H9 (cell line): ENCODE measurements around the gene CARHSP1. TPM values are rescaled to one million over a fixed set of nuclear protein-coding genes. Genes with fewer than 3 reads are reported as not detected.
A peak's percentile ranks its signal among the peaks of the same experiment; 100 is the strongest.

Source experiments
- DNase-seq: peaks from one replicate; pipeline ENCODE4 v3.0.0-alpha.2; 2017
- H2AFZ ChIP-seq: one replicate; pipeline ENCODE4 v1.6.1; 2013; ENCODE audit warnings: mild to moderate bottlenecking, low read length, control low read depth, moderate library complexity
- H2AK5ac ChIP-seq: 2 replicates; pipeline ENCODE4 v1.6.1; 2013; ENCODE audit warnings: low read length, control low read depth, mixed read lengths; ENCODE audit not compliant: insufficient read length
- H2BK120ac ChIP-seq: one replicate; pipeline ENCODE4 v1.6.1; 2013; ENCODE audit warnings: low read depth, mild to moderate bottlenecking, low read length, control low read depth, inconsistent platforms; ENCODE audit not compliant: poor library complexity, severe bottlenecking
- H2BK12ac ChIP-seq: 2 replicates; pipeline ENCODE4 v1.6.1; 2013; ENCODE audit warnings: low read length, control low read depth, mixed read lengths, low read depth; ENCODE audit not compliant: insufficient read length
- H2BK15ac ChIP-seq: 2 replicates; pipeline ENCODE4 v1.6.1; 2013; ENCODE audit warnings: low read depth, low read length, control low read depth
- H2BK20ac ChIP-seq: one replicate; pipeline ENCODE4 v1.6.1; 2013; ENCODE audit warnings: low read depth, mild to moderate bottlenecking, low read length, control low read depth, inconsistent platforms; ENCODE audit not compliant: poor library complexity, severe bottlenecking
- H2BK5ac ChIP-seq: 2 replicates; pipeline ENCODE4 v1.6.1; 2013; ENCODE audit warnings: low read length, control low read depth, mixed read lengths; ENCODE audit not compliant: insufficient read length
- H3K14ac ChIP-seq: 2 replicates; pipeline ENCODE4 v1.6.1; 2013; ENCODE audit warnings: low read length, control low read depth; ENCODE audit not compliant: insufficient read depth
- H3K18ac ChIP-seq: 2 replicates; pipeline ENCODE4 v1.6.1; 2013; ENCODE audit warnings: low read depth, mild to moderate bottlenecking, mixed read lengths, low read length, control low read depth; ENCODE audit not compliant: insufficient read length
- H3K23ac ChIP-seq: 2 replicates; pipeline ENCODE4 v1.6.1; 2013; ENCODE audit warnings: low read length, control low read depth, mixed read lengths, low read depth; ENCODE audit not compliant: insufficient read length
- H3K23me2 ChIP-seq: 2 replicates; pipeline ENCODE4 v1.6.1; 2013; ENCODE audit warnings: low read depth, mild to moderate bottlenecking, mixed read lengths, low read length, control low read depth; ENCODE audit not compliant: insufficient read length, poor library complexity, severe bottlenecking
- H3K27ac ChIP-seq: 2 replicates; pipeline ENCODE4 v1.5.1; 2013; ENCODE audit warnings: low read length, control low read depth, mixed read lengths, low read depth; ENCODE audit not compliant: insufficient read length
- H3K27me3 ChIP-seq: 2 replicates; pipeline ENCODE4 v1.6.1; 2013; ENCODE audit warnings: low read length, control low read depth, inconsistent platforms; ENCODE audit not compliant: insufficient read depth
- H3K4ac ChIP-seq: 2 replicates; pipeline ENCODE4 v1.6.1; 2013; ENCODE audit warnings: low read depth, mild to moderate bottlenecking, control low read depth, inconsistent platforms, low read length, moderate library complexity
- H3K4me1 ChIP-seq: 2 replicates; pipeline ENCODE4 v1.6.1; 2013; ENCODE audit warnings: low read length, control low read depth, inconsistent platforms; ENCODE audit not compliant: insufficient read depth
- H3K4me2 ChIP-seq: 2 replicates; pipeline ENCODE4 v1.6.1; 2013; ENCODE audit warnings: low read length, control low read depth, mixed read lengths; ENCODE audit not compliant: insufficient read length, insufficient read depth
- H3K56ac ChIP-seq: 2 replicates; pipeline ENCODE4 v1.6.1; 2013; ENCODE audit warnings: low read depth, mild to moderate bottlenecking, mixed read lengths, low read length, control low read depth; ENCODE audit not compliant: insufficient read length
- H3K79me1 ChIP-seq: 2 replicates; pipeline ENCODE4 v1.6.1; 2013; ENCODE audit warnings: low read depth, mild to moderate bottlenecking, moderate library complexity, low read length, control low read depth, inconsistent platforms; ENCODE audit not compliant: insufficient read depth, poor library complexity, severe bottlenecking
- H3K79me2 ChIP-seq: 2 replicates; pipeline ENCODE4 v1.6.1; 2013; ENCODE audit warnings: low read length, control low read depth, inconsistent platforms; ENCODE audit not compliant: insufficient read depth
- H3K9ac ChIP-seq: 2 replicates; pipeline ENCODE4 v1.6.1; 2013; ENCODE audit warnings: low read length, control low read depth, mixed read lengths; ENCODE audit not compliant: insufficient read length; ENCODE audit errors: extremely low read depth
- H3K9me3 ChIP-seq: one replicate; pipeline ENCODE4 v1.6.1; 2013; ENCODE audit warnings: low read depth, low read length, inconsistent platforms; ENCODE audit not compliant: control insufficient read depth
- H3T11ph ChIP-seq: one replicate; pipeline ENCODE4 v1.6.1; 2013; ENCODE audit warnings: mild to moderate bottlenecking, low read length, control low read depth, inconsistent platforms
- H4K20me1 ChIP-seq: one replicate; pipeline ENCODE4 v1.6.1; 2013; ENCODE audit not compliant: control insufficient read depth, insufficient read length, insufficient read depth
- H4K5ac ChIP-seq: 2 replicates; pipeline ENCODE4 v1.6.1; 2013; ENCODE audit warnings: low read depth, mild to moderate bottlenecking, mixed read lengths, low read length, control low read depth; ENCODE audit not compliant: insufficient read length
- H4K8ac ChIP-seq: replicated peaks from 2 replicates; pipeline ENCODE4 v1.6.1; 2013; ENCODE audit warnings: low read length, control low read depth, mixed read lengths, low read depth; ENCODE audit not compliant: insufficient read length
- H4K91ac ChIP-seq: 2 replicates; pipeline ENCODE4 v1.6.1; 2013; ENCODE audit warnings: low read depth, mild to moderate bottlenecking, moderate library complexity, mixed read lengths, low read length, control low read depth; ENCODE audit not compliant: insufficient read length
- H3K27ac Mint-ChIP-seq, 3 experiments: 2 replicates in 2 of 3; 3 replicates in 1 of 3; pipeline ENCODE4 v1.8.0; 2020 to 2021; ENCODE audit warnings: mixed read lengths in 3 of 3, mild to moderate bottlenecking in 1 of 3, moderate library complexity in 1 of 3
- H3K27me3 Mint-ChIP-seq: 2 replicates; pipeline ENCODE4 v1.8.0; 2021; ENCODE audit warnings: low read depth, mild to moderate bottlenecking, moderate library complexity, mixed read lengths
- H3K36me3 Mint-ChIP-seq, 3 experiments: 2 replicates in 2 of 3; 3 replicates in 1 of 3; pipeline ENCODE4 v1.8.0; 2020 to 2021; ENCODE audit warnings: low read depth in 3 of 3, mixed read lengths in 3 of 3; ENCODE audit not compliant: insufficient read depth in 1 of 3
- H3K4me1 Mint-ChIP-seq, 2 experiments: 2 replicates each; pipeline ENCODE4 v1.8.0; 2020; ENCODE audit warnings: mixed read lengths in 2 of 2
- H3K4me3 Mint-ChIP-seq, 2 experiments: 2 replicates in 1 of 2; 3 replicates in 1 of 2; pipeline ENCODE4 v1.8.0; 2020 to 2021; ENCODE audit warnings: mild to moderate bottlenecking in 2 of 2, mixed read lengths in 2 of 2, moderate library complexity in 1 of 2
- H3K9me3 Mint-ChIP-seq, 2 experiments: 2 replicates in 1 of 2; 3 replicates in 1 of 2; pipeline ENCODE4 v1.8.0; 2020; ENCODE audit warnings: mild to moderate bottlenecking in 2 of 2, mixed read lengths in 2 of 2, moderate library complexity in 1 of 2
- WGBS: extraction: QIAGEN DNeasy Blood & Tissue Kit; methylation state at CpG from one replicate; pipeline ENCODE4 v1.1.7; 2013; ENCODE audit warnings: missing lambda C conversion rate, low lambda C conversion rate, mixed read lengths; ENCODE audit not compliant: insufficient read length; ENCODE audit errors: extremely low coverage; 5-methylcytosine and 5-hydroxymethylcytosine counted together
- total RNA-seq: library from RNA; stranded (reverse); gene quantifications from 2 replicates; pipeline ENCODE4 v1.2.1, GENCODE V29; 2021
- TF ChIP-seq, protein P1 (sequence below): fragments of 200-600 bp; sonication (generic); conservative IDR thresholded peaks from 3 replicates; pipeline ENCODE4 v1.8.0; 2021; ENCODE audit warnings: antibody characterized with exemption, mild to moderate bottlenecking

Gene CARHSP1
- total RNA-seq, 1 experiment from 2014 or later, result 194 TPM

DNA sequence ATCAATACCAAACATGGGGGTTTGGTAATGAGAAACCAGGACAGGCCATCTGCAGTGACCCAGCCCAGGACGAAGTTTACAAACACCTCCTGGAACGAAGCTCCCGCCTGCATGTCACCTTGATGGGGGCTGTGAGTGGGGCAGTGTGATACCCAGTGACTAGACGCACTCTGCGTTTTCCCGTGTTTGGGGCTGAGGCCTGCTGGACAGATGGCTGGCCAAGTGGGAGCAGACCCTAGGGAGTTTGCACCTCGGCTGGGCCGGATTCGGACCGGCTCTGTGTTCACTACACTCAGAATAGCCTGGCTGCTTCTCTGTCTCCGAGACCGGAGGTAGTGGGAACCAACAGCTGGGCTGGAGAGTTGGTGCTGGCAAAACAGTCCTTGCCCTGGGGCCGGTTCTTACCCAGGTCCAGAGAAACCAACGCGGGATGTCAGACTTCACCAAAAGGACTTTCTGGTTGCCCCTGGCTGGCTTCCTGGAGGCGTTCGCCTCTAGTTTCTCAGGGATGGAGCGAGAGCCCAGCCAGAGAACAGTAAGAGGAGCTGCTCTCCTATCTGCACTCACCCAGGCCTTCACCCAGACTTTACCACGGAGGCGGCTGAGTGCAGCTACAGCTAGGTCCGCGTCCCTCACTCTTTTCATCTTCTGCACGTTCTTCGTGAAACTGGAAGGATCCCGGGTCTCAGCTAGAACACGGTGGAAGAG lies 20.4 kb downstream of the CARHSP1 start:
- WGBS, result no CpG with 5 or more reads among the region's 26 CpGs
- Histone ChIP-seq H3K79me1 (no peaks in the 10 kb centered on the region), H3K27ac (no peak overlapping the region), H2BK15ac (no peak overlapping the region), H3K14ac (no peak overlapping the region; the same call in 1 of the 2 replicates), H2BK5ac (no peak overlapping the region), H4K8ac (no peak overlapping the region), H3K23ac (no peak overlapping the region), H2AK5ac (no peak overlapping the region), H3K4me1 (no peaks in the 10 kb centered on the region), H3K4me2 (no peak overlapping the region), H4K91ac (no peak overlapping the region), H2BK20ac (no peak overlapping the region), H3K27me3 (no peaks in the 10 kb centered on the region), H3K9me3 (no peaks in the 10 kb centered on the region), H3K56ac (no peak overlapping the region), H2AFZ (no peak overlapping the region), H2BK12ac (no peak overlapping the region), H4K20me1 (peaks cover 6% of the 10 kb centered on the region), H2BK120ac (no peak overlapping the region), H3K18ac (no peak overlapping the region), H3T11ph (no peak overlapping the region), H3K23me2 (no peaks in the 10 kb centered on the region), H3K79me2 (no peaks in the 10 kb centered on the region), H3K9ac (no peak overlapping the region), H3K4ac (no peak overlapping the region), H4K5ac (no peak overlapping the region)
- Mint-ChIP-seq H3K36me3 (peaks cover 29 to 80% (median 60%) of the 10 kb centered on the region in 3 experiments), H3K9me3 (no peaks in the 10 kb centered on the region; a peak in 2 of 5 replicates), H3K4me1 (peaks cover 38 to 42% of the 10 kb centered on the region in 2 experiments), H3K4me3 (no peak overlapping the region), H3K27ac (peak overlapping the region in 2 of 3 experiments; percentile 68 to 92; a peak in 3 of 7 replicates), H3K27me3 (no peaks in the 10 kb centered on the region; the same call in 1 of the 2 replicates)
- TF ChIP-seq, protein P1, sequence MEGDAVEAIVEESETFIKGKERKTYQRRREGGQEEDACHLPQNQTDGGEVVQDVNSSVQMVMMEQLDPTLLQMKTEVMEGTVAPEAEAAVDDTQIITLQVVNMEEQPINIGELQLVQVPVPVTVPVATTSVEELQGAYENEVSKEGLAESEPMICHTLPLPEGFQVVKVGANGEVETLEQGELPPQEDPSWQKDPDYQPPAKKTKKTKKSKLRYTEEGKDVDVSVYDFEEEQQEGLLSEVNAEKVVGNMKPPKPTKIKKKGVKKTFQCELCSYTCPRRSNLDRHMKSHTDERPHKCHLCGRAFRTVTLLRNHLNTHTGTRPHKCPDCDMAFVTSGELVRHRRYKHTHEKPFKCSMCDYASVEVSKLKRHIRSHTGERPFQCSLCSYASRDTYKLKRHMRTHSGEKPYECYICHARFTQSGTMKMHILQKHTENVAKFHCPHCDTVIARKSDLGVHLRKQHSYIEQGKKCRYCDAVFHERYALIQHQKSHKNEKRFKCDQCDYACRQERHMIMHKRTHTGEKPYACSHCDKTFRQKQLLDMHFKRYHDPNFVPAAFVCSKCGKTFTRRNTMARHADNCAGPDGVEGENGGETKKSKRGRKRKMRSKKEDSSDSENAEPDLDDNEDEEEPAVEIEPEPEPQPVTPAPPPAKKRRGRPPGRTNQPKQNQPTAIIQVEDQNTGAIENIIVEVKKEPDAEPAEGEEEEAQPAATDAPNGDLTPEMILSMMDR, result no peak
- peak; percentile 27 for DNase-seq
